Ureter (tissue), 1 donor: Measurements from ENCODE around the gene SLC10A3. TPM values are rescaled to one million over a fixed set of nuclear protein-coding genes. Genes with fewer than 3 reads are reported as not detected.

Experiments used
- DNase-seq: peaks from one replicate; pipeline ENCODE4 v3.0.0-alpha.2; 2020; ENCODE audit warnings: low spot score
- total RNA-seq: library from RNA; stranded (reverse); gene quantifications from one replicate; pipeline ENCODE4 v1.2.4, GENCODE V29; 2023
- donor health status: DM: yes; HTN: yes; CAD: no.

SLC10A3 gene
- total RNA-seq, 1 donor from 2014 or later, result 23.4 TPM

DNA sequence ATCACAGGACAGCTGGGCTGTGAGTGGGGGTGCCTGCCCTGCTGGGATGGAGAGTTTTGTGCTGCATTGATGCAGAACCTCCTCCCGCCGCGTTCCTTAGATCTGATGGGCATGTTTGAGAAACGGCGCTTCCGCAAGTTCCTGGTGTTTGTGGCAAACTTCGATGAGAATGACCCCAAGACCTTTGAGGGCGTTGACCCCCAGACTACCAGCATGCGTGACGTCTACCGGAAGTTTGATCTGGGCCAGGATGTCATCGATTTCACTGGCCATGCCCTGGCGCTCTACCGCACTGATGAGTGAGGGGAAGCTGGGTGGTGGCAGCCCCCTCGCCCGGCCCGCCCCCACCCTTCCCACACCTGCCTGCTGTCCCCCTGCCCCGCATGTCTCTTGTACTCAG lies 50.6 kb downstream of the SLC10A3 start:
- DNase-seq, result no peak

DNA sequence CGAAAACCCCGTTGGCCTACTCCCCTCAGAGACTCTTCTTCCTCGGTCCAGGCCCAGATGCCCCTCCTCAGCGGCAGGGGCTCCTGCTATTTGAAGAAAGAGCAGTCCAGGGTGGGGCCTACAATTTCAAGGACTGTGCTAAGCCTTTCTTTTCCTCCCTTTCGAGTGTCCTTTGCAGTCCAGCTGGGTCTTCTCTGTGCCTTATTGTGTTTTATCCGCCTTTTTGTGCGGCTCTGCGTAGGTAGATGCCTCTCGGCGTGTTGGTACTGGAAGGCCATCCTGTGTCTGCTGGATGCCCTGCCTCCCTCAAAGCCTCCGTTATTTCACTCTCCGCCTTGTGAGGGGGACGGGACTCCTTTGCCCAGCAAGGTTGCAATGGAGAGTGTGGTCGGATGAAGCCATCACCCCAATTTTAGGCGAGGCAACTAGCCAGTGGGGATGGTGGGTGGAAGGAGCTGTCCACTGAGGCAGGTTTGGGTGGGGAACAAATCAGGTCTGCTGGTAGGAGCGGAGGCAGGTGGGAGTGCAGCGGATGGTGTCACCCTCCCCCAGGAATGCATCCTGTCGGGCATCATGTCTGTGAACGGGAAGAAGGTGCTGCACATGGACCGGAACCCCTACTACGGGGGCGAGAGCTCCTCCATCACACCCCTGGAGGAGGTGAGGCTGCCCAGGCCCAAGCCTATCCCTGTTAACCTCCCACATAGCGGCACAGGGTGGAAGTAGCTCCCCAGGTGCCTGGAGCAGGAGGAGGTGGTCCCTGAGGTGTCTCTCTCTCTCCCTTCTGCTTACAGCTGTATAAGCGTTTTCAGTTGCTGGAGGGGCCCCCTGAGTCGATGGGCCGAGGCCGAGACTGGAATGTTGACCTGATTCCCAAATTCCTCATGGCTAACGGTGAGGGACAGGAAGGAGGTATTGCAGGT lies 52.2 kb downstream of the SLC10A3 start:
- no peak for DNase-seq

Other genes with a start within 250 kb of the SLC10A3 start
- gene OPN1MW3, start 233.0 kb downstream of the SLC10A3 start, total RNA-seq, result not detected
- not detected for gene TEX28, start 195.5 kb downstream of the SLC10A3 start, total RNA-seq
- not detected for gene TKTL1, start 194.8 kb downstream of the SLC10A3 start, total RNA-seq
- 2,361 TPM for gene FLNA, start 116.0 kb downstream of the SLC10A3 start, total RNA-seq
- gene EMD, start 111.3 kb downstream of the SLC10A3 start, total RNA-seq, result 80.4 TPM
- gene RPL10, start 92.3 kb downstream of the SLC10A3 start, total RNA-seq, result 3,238 TPM
- 27.0 TPM for gene DNASE1L1, start 81.4 kb downstream of the SLC10A3 start, total RNA-seq
- 49.5 TPM for gene TAFAZZIN, start 79.1 kb downstream of the SLC10A3 start, total RNA-seq
- gene ATP6AP1, start 62.0 kb downstream of the SLC10A3 start, total RNA-seq, result 120 TPM
- gene GDI1, start 53.5 kb downstream of the SLC10A3 start, total RNA-seq, result 126 TPM
- 48.6 TPM for gene FAM50A, start 46.5 kb downstream of the SLC10A3 start, total RNA-seq
- 54.0 TPM for gene PLXNA3, start 32.3 kb downstream of the SLC10A3 start, total RNA-seq
- 17.5 TPM for gene LAGE3, start 11.3 kb downstream of the SLC10A3 start, total RNA-seq
- gene UBL4A, start 4.0 kb downstream of the SLC10A3 start, total RNA-seq, result 20.4 TPM
- gene FAM3A, start 25.6 kb upstream of the SLC10A3 start, total RNA-seq, result 46.3 TPM
- 52.3 TPM for gene G6PD, start 56.2 kb upstream of the SLC10A3 start, total RNA-seq
- 28.5 TPM for gene IKBKG, start 57.0 kb upstream of the SLC10A3 start, total RNA-seq
- gene CTAG1A, start 94.5 kb upstream of the SLC10A3 start, total RNA-seq, result not detected
- gene CTAG1B, start 128.7 kb upstream of the SLC10A3 start, total RNA-seq, result not detected
- not detected for gene CTAG2, start 162.9 kb upstream of the SLC10A3 start, total RNA-seq